Retina (tissue), 1 donor: ENCODE measurements around the gene RHOT1.

Source experiments
- DNase-seq: peaks from one replicate; pipeline ENCODE4 v3.0.0-alpha.2; 2016

The RHOT1 gene

GRCh38 chr17:32274643-32275042 is 132.3 kb downstream of the RHOT1 start:
- no peak for DNase-seq
